ENCODE results near the gene LIN28B.
"Not testable (repeated sequence)": the region's sequence is repeated elsewhere in the genome, so short reads cannot be mapped to it uniquely, and the experiment has no call there.

Gene LIN28B

GRCh38 chr6:104969785-104970581 lies 13.1 kb downstream of the LIN28B start:
- no peak for DNase-seq (ENCODE audit: insufficient read length, low spot score)
- FAIRE-seq, result no peak
- no peak for TF ChIP-seq POLR2A (IDR thresholded peaks at IDR 0.05; ENCODE audit: low read depth, low read length)

GRCh38 chr6:104973404-104973803 lies 16.5 kb downstream of the LIN28B start:
- TF ChIP-seq POLR2A (IDR thresholded peaks at IDR 0.05; ENCODE audit: low read depth, low read length), result no peak
- FAIRE-seq (no peak), DNase-seq (ENCODE audit: insufficient read length, low spot score) (no peak)

GRCh38 chr6:104983296-104983695 lies 26.4 kb downstream of the LIN28B start:
- no peak for TF ChIP-seq POLR2A (IDR thresholded peaks at IDR 0.05; ENCODE audit: low read depth, low read length)
- DNase-seq (ENCODE audit: insufficient read length, low spot score) (no peak), FAIRE-seq (no peak)

- DNase-seq (ENCODE audit: insufficient read length, low spot score) (no peak), FAIRE-seq (no peak)
- no peak for TF ChIP-seq POLR2A (IDR thresholded peaks at IDR 0.05; ENCODE audit: low read depth, low read length)
These were observed 26.9 kb downstream of the LIN28B start for GRCh38 chr6:104983776-104984175.

GRCh38 chr6:104984831-104985230 lies 27.9 kb downstream of the LIN28B start:
- DNase-seq (ENCODE audit: insufficient read length, low spot score) (no peak), FAIRE-seq (no peak)
- no peak for TF ChIP-seq POLR2A (IDR thresholded peaks at IDR 0.05; ENCODE audit: low read depth, low read length)

- FAIRE-seq; DNase-seq (ENCODE audit: insufficient read length, low spot score): not testable (repeated sequence)
These were observed 29.0 kb downstream of the LIN28B start for GRCh38 chr6:104985875-104986274.

GRCh38 chr6:104986625-104987024 lies 29.7 kb downstream of the LIN28B start:
- DNase-seq (ENCODE audit: insufficient read length, low spot score), result no peak
- TF ChIP-seq POLR2A (IDR thresholded peaks at IDR 0.05; ENCODE audit: low read depth, low read length), result no peak
- no peak for FAIRE-seq

GRCh38 chr6:104987218-104987617 lies 30.3 kb downstream of the LIN28B start:
- FAIRE-seq (no peak), DNase-seq (ENCODE audit: insufficient read length, low spot score) (no peak)
- no peak for TF ChIP-seq POLR2A (IDR thresholded peaks at IDR 0.05; ENCODE audit: low read depth, low read length)

- no peak for DNase-seq (ENCODE audit: insufficient read length, low spot score)
- no peak for FAIRE-seq
- no peak for TF ChIP-seq POLR2A (IDR thresholded peaks at IDR 0.05; ENCODE audit: low read depth, low read length)
These were observed 33.2 kb downstream of the LIN28B start for GRCh38 chr6:104990085-104990484.

GRCh38 chr6:104991062-104991461 lies 34.2 kb downstream of the LIN28B start:
- DNase-seq (ENCODE audit: insufficient read length, low spot score); FAIRE-seq: not testable (repeated sequence)

GRCh38 chr6:104993576-104993975 lies 36.7 kb downstream of the LIN28B start:
- FAIRE-seq; DNase-seq (ENCODE audit: insufficient read length, low spot score): not testable (repeated sequence)

- DNase-seq (ENCODE audit: insufficient read length, low spot score) (no peak), FAIRE-seq (no peak)
- no peak for TF ChIP-seq POLR2A (IDR thresholded peaks at IDR 0.05; ENCODE audit: low read depth, low read length)
These were observed 39.2 kb downstream of the LIN28B start for GRCh38 chr6:104995989-104996617.

GRCh38 chr6:105001063-105001462 lies 44.2 kb downstream of the LIN28B start:
- TF ChIP-seq POLR2A (IDR thresholded peaks at IDR 0.05; ENCODE audit: low read depth, low read length), result no peak
- FAIRE-seq (no peak), DNase-seq (ENCODE audit: insufficient read length, low spot score) (no peak)

GRCh38 chr6:105001906-105002305 lies 45.0 kb downstream of the LIN28B start:
- DNase-seq (ENCODE audit: insufficient read length, low spot score) (no peak), FAIRE-seq (no peak)
- no peak for TF ChIP-seq POLR2A (IDR thresholded peaks at IDR 0.05; ENCODE audit: low read depth, low read length)

- DNase-seq (ENCODE audit: insufficient read length, low spot score), result no peak
- no peak for TF ChIP-seq POLR2A (IDR thresholded peaks at IDR 0.05; ENCODE audit: low read depth, low read length)
- FAIRE-seq, result no peak
These were observed 48.5 kb downstream of the LIN28B start for GRCh38 chr6:105005451-105005850.

- FAIRE-seq; DNase-seq (ENCODE audit: insufficient read length, low spot score): not testable (repeated sequence)
These were observed 56.6 kb downstream of the LIN28B start for GRCh38 chr6:105013459-105013858.
